IMR-90 (cell line): ENCODE data around the gene EDIL3. TPM values are rescaled to one million over a fixed set of nuclear protein-coding genes. Genes with fewer than 3 reads are reported as not detected.

ENCODE experiments used
- ATAC-seq: fragments of 200-7000 bp; cut with Tn5 transposase; 2 replicates; pipeline ENCODE4 v1.9.1; 2020; ENCODE audit warnings: low read depth, mild to moderate bottlenecking, moderate library complexity
- BruUV-seq: library from RNA; stranded (reverse); fragments of 400-500 nt; replicated peaks from 2 replicates; lab custom pipeline; 2021; lab: Mats Ljungman, UMichigan
- CTCF ChIA-PET: fragments of 300-600 bp; formaldehyde crosslinking; extraction: SDS; loops from one replicate; lab custom pipeline; 2021; ENCODE audit warnings: antibody characterized with exemption; lab: Yijun Ruan, JAX
- POLR2A ChIA-PET: fragments of 300-600 bp; sonication (Branson Sonifier 250); formaldehyde crosslinking; loops from one replicate; lab custom pipeline; 2022; ENCODE audit warnings: antibody characterized with exemption; ENCODE audit not compliant: unreplicated experiment; lab: Charles Lee
- DNase-seq: peaks from one replicate; pipeline ENCODE4 v3.0.0; 2013
- H2AFZ ChIP-seq: replicated peaks from 2 replicates; pipeline ENCODE3; 2013; ENCODE audit warnings: low read length, mild to moderate bottlenecking; ENCODE audit not compliant: poor library complexity
- H2AK5ac ChIP-seq: 2 replicates; pipeline ENCODE4 v1.6.1; 2013; ENCODE audit warnings: low read depth, low read length, inconsistent platforms
- H2AK9ac ChIP-seq: replicated peaks from 2 replicates; pipeline ENCODE3; 2013; ENCODE audit warnings: mild to moderate bottlenecking, low read depth, low read length, moderate library complexity; ENCODE audit not compliant: poor library complexity
- H2BK120ac ChIP-seq: 2 replicates; pipeline ENCODE4 v1.6.1; 2013; ENCODE audit warnings: low read depth, low read length, inconsistent platforms
- H2BK15ac ChIP-seq: 3 replicates; pipeline ENCODE4 v1.6.1; 2013; ENCODE audit warnings: low read depth, low read length, inconsistent platforms
- H2BK20ac ChIP-seq: 2 replicates; pipeline ENCODE4 v1.6.1; 2013; ENCODE audit warnings: low read depth, mild to moderate bottlenecking, inconsistent platforms, low read length, moderate library complexity
- H2BK5ac ChIP-seq: 2 replicates; pipeline ENCODE4 v1.6.1; 2013; ENCODE audit warnings: mild to moderate bottlenecking, low read depth, low read length, inconsistent platforms; ENCODE audit not compliant: poor library complexity, severe bottlenecking
- H3K14ac ChIP-seq: replicated peaks from 2 replicates; pipeline ENCODE4 v1.6.1; 2013; ENCODE audit warnings: low read depth, low read length, inconsistent platforms
- H3K18ac ChIP-seq: 2 replicates; pipeline ENCODE4 v1.6.1; 2013; ENCODE audit warnings: low read depth, low read length, control low read depth
- H3K23ac ChIP-seq: 2 replicates; pipeline ENCODE4 v1.6.1; 2013; ENCODE audit warnings: low read depth, low read length, inconsistent platforms
- H3K27ac ChIP-seq: 2 replicates; pipeline ENCODE4 v1.5.1; 2013; ENCODE audit warnings: mild to moderate bottlenecking, control low read depth, low read length; ENCODE audit not compliant: insufficient read depth
- H3K27me3 ChIP-seq: 2 replicates; pipeline ENCODE4 v1.6.1; 2013; ENCODE audit warnings: low read length; ENCODE audit not compliant: control insufficient read depth, insufficient read depth
- H3K36me3 ChIP-seq: 2 replicates; pipeline ENCODE4 v1.6.1; 2013; ENCODE audit warnings: low read length, mixed read lengths; ENCODE audit not compliant: control insufficient read depth, insufficient read depth
- H3K4ac ChIP-seq: 2 replicates; pipeline ENCODE4 v1.6.1; 2013; ENCODE audit warnings: low read depth, low read length, inconsistent platforms
- H3K4me1 ChIP-seq: 2 replicates; pipeline ENCODE4 v1.6.1; 2013; ENCODE audit warnings: low read length, mixed read lengths; ENCODE audit not compliant: control insufficient read depth, insufficient read depth
- H3K4me2 ChIP-seq: 2 replicates; pipeline ENCODE4 v1.6.1; 2013; ENCODE audit warnings: low read depth, mild to moderate bottlenecking, control low read depth, low read length, moderate library complexity
- H3K4me3 ChIP-seq: 2 replicates; pipeline ENCODE4 v1.5.1; 2013; ENCODE audit warnings: low read depth, mild to moderate bottlenecking, control low read depth, low read length, moderate library complexity; ENCODE audit not compliant: insufficient read depth
- H3K56ac ChIP-seq: 2 replicates; pipeline ENCODE4 v1.6.1; 2013; ENCODE audit warnings: low read length, inconsistent platforms; ENCODE audit not compliant: insufficient read depth; ENCODE audit errors: extremely low read depth
- H3K79me1 ChIP-seq, 2 experiments: 2 replicates each; pipeline ENCODE4 v1.6.1; 2013; ENCODE audit warnings: low read length in 2 of 2, inconsistent platforms in 1 of 2, low read depth in 1 of 2
- H3K9ac ChIP-seq: 2 replicates; pipeline ENCODE4 v1.6.1; 2013; ENCODE audit warnings: low read depth, low read length, control low read depth
- H3K9me1 ChIP-seq: 2 replicates; pipeline ENCODE4 v1.6.1; 2013; ENCODE audit warnings: low read length, inconsistent platforms; ENCODE audit not compliant: insufficient read depth
- H3K9me3 ChIP-seq: 2 replicates; pipeline ENCODE4 v1.6.1; 2013; ENCODE audit warnings: low read length; ENCODE audit not compliant: control insufficient read depth, insufficient read depth
- H4K20me1 ChIP-seq: 2 replicates; pipeline ENCODE4 v1.6.1; 2013; ENCODE audit warnings: low read length, inconsistent platforms; ENCODE audit not compliant: insufficient read depth
- H4K5ac ChIP-seq: 2 replicates; pipeline ENCODE4 v1.6.1; 2013; ENCODE audit warnings: mild to moderate bottlenecking, low read depth, low read length, control low read depth
- H4K8ac ChIP-seq, 2 experiments: 2 replicates each; pipeline ENCODE4 v1.6.1; 2013; ENCODE audit warnings: low read depth in 2 of 2, low read length in 2 of 2, control low read depth in 1 of 2, inconsistent platforms in 1 of 2
- H4K91ac ChIP-seq: 2 replicates; pipeline ENCODE4 v1.6.1; 2013; ENCODE audit warnings: low read depth, low read length, inconsistent platforms; ENCODE audit not compliant: insufficient read depth
- CTCF ChIP-seq: conservative IDR thresholded peaks from 2 replicates; pipeline ENCODE4 v1.5.1; 2012; ENCODE audit warnings: mild to moderate bottlenecking, low read depth, low read length, improper control_type of control experiment
- MAFK ChIP-seq: IDR thresholded peaks from 2 replicates; pipeline ENCODE4 v1.6.1; 2012; ENCODE audit warnings: low read depth, low read length, improper control_type of control experiment
- NFE2L2 ChIP-seq: fragments of 150-350 bp; IDR thresholded peaks from 2 replicates; pipeline ENCODE4 v1.6.1; 2016; ENCODE audit warnings: low read depth, mild to moderate bottlenecking, low read length
- WGBS, 2 experiments: methylation state at CpG; one replicate each; pipeline versions ENCODE4 v1.1.5 to v1.1.7; 2013; ENCODE audit warnings: missing lambda C conversion rate in 2 of 2; ENCODE audit not compliant: insufficient read length in 1 of 2; ENCODE audit errors: extremely low coverage in 2 of 2; 5-methylcytosine and 5-hydroxymethylcytosine counted together
- dilution Hi-C: fragments of 300-500 bp; cut with HindIII; formaldehyde crosslinking; loops from one replicate; pipeline ENCODE4 v1.14.3; 2018; ENCODE audit warnings: low sequenced_read_pairs; ENCODE audit not compliant: unreplicated experiment
- in situ Hi-C: fragments of 300-500 bp; cut with MboI; formaldehyde crosslinking; loops from 3 replicates; pipeline ENCODE4 v1.14.3; 2019; ENCODE audit warnings: low sequenced_read_pairs, inconsistent platforms, mixed read lengths
- intact Hi-C: fragments of 100-400 bp; cut with micrococcal nuclease; formaldehyde crosslinking; loops from 2 replicates; pipeline ENCODE4 v1.10.0; 2022
- polyA plus RNA-seq, 3 experiments: library from polyadenylated mRNA; depleted of rRNA; stranded (reverse); fragments of >200 nt; gene quantifications; 2 replicates each; pipeline ENCODE4 v1.2.3, GENCODE V29; 2012; ENCODE audit warnings: low replicate concordance in 1 of 3
- total RNA-seq: library from RNA; depleted of rRNA; stranded (reverse); fragments of >200 nt; gene quantifications from 2 replicates; pipeline ENCODE4 v1.2.3, GENCODE V29; 2012

The EDIL3 gene
- total and polyA plus RNA-seq, 2 of the 4 experiments (the other 2 are of a cell fraction) = 55.5 to 82.8 TPM

GRCh38 chr5:83973925-83974815, 410.5 kb downstream of the EDIL3 start:
- H2AK5ac ChIP-seq = no peak overlapping the region
- BruUV-seq = no TSS peak
- no peak overlapping the region for H2BK5ac ChIP-seq
- in situ Hi-C loops (no loop called here), intact Hi-C loops (no loop called here), dilution Hi-C loops (no loop called here)
- no peak overlapping the region for H2AK9ac ChIP-seq
- H3K79me1 ChIP-seq = peaks cover 0 to 5% of the 10 kb centered on the region in 2 experiments; a peak in 2 of 4 replicates
- peaks cover 4% of the 10 kb centered on the region for H3K9me1 ChIP-seq
- H3K27me3 ChIP-seq = no peaks in the 10 kb centered on the region
- 0 out of 2 replicates have a peak overlapping the region, but pooled peaks have one; percentile 13 for H4K91ac ChIP-seq
- no CpG with 5 or more reads among the region's 7 CpGs for WGBS, 2 experiments
- H3K56ac ChIP-seq = no peak overlapping the region
- H3K4ac ChIP-seq = no peak overlapping the region; the same call in 1 of the 2 replicates
- peak overlapping the region; percentile 12; the same call in 1 of the 2 replicates for H2BK120ac ChIP-seq
- no peak overlapping the region for H3K4me3 ChIP-seq
- peak overlapping the region; percentile 88; the same call in 1 of the 2 replicates for H3K18ac ChIP-seq
- H2BK20ac ChIP-seq = no peak overlapping the region
- H3K14ac ChIP-seq = 0 out of 2 replicates have a peak overlapping the region, but pooled peaks have one; percentile 2
- ATAC-seq (no peak), DNase-seq (peak; percentile 3)
- H3K23ac ChIP-seq = no peak overlapping the region
- H3K9me3 ChIP-seq = no peaks in the 10 kb centered on the region
- peak overlapping the region; percentile 76; the same call in 1 of the 2 replicates for H4K5ac ChIP-seq
- H3K9ac ChIP-seq = no peak overlapping the region
- no peak overlapping the region; a peak in 1 of 4 replicates for H4K8ac ChIP-seq
- H3K4me1 ChIP-seq = peaks cover 4% of the 10 kb centered on the region
- H2BK15ac ChIP-seq = no peak overlapping the region
- POLR2A ChIA-PET = no interaction called here
- peak overlapping the region; percentile 49; the same call in 1 of the 2 replicates for H3K27ac ChIP-seq
- H3K4me2 ChIP-seq = peak overlapping the region; percentile 50; the same call in 1 of the 2 replicates
- CTCF ChIA-PET = no interaction called here
- peak; percentile 49; the same call in 1 of the 2 replicates for TF ChIP-seq MAFK
- TF ChIP-seq CTCF = no peak
- TF ChIP-seq NFE2L2 = peak; percentile 77
- H4K20me1 ChIP-seq = no peaks in the 10 kb centered on the region
- H3K36me3 ChIP-seq = no peaks in the 10 kb centered on the region
- no peak overlapping the region for H2AFZ ChIP-seq
